A673 (cell line): ENCODE results near the gene URB1. TPM values are rescaled to one million over a fixed set of nuclear protein-coding genes. Genes with fewer than 3 reads are reported as not detected.

Experiments used
- BruUV-seq: library from RNA; stranded (reverse); fragments of 400-500 nt; replicated peaks from 2 replicates; lab custom pipeline; 2021; lab: Mats Ljungman, UMichigan
- CTCF ChIA-PET: fragments of 300-600 bp; sonication (Branson Sonifier 250); formaldehyde crosslinking; loops from one replicate; lab custom pipeline; 2022; ENCODE audit warnings: antibody characterized with exemption; lab: Charles Lee
- POLR2A ChIA-PET: fragments of 300-600 bp; sonication (Branson Sonifier 250); formaldehyde crosslinking; loops from one replicate; lab custom pipeline; 2022; ENCODE audit warnings: antibody characterized with exemption; ENCODE audit not compliant: low non-redundant PET; lab: Charles Lee
- DNase-seq: peaks from one replicate; pipeline ENCODE4 v3.0.0-alpha.2; 2015; ENCODE audit warnings: low spot score
- H3K27ac ChIP-seq: fragments of 200-600 bp; sonication (generic); 2 replicates; pipeline ENCODE4 v1.5.1; 2016; ENCODE audit warnings: mixed run types, low read depth, mild to moderate bottlenecking, mixed read lengths, antibody characterized with exemption, low read length; ENCODE audit not compliant: poor library complexity, severe bottlenecking
- H3K27me3 ChIP-seq: fragments of 200-600 bp; sonication (generic); replicated peaks from 2 replicates; pipeline ENCODE4 v1.6.1; 2017; ENCODE audit warnings: mixed run types, low read depth, mild to moderate bottlenecking, mixed read lengths, antibody characterized with exemption, low read length; ENCODE audit not compliant: insufficient read depth, poor library complexity
- H3K36me3 ChIP-seq: fragments of 200-600 bp; sonication (generic); 2 replicates; pipeline ENCODE4 v1.6.1; 2016; ENCODE audit warnings: mixed run types, mild to moderate bottlenecking, mixed read lengths, antibody characterized with exemption, low read length; ENCODE audit not compliant: insufficient read depth, poor library complexity, severe bottlenecking
- H3K4me1 ChIP-seq: fragments of 200-600 bp; sonication (generic); 2 replicates; pipeline ENCODE4 v1.6.1; 2017; ENCODE audit warnings: mixed run types, mild to moderate bottlenecking, mixed read lengths, antibody characterized with exemption, low read length; ENCODE audit not compliant: insufficient read depth, poor library complexity, severe bottlenecking
- H3K4me3 ChIP-seq: fragments of 200-600 bp; sonication (generic); 2 replicates; pipeline ENCODE4 v1.5.1; 2016; ENCODE audit warnings: low read depth, mixed run types, mild to moderate bottlenecking, mixed read lengths, low read length; ENCODE audit not compliant: poor library complexity, severe bottlenecking
- H3K9me3 ChIP-seq: fragments of 200-600 bp; sonication (generic); 2 replicates; pipeline ENCODE4 v1.6.1; 2016; ENCODE audit warnings: mixed run types, low read depth, mild to moderate bottlenecking, mixed read lengths, antibody characterized with exemption, low read length; ENCODE audit not compliant: poor library complexity, severe bottlenecking
- EZH2 ChIP-seq: fragments of 200-600 bp; sonication (generic); IDR thresholded peaks from 2 replicates; pipeline ENCODE4 v1.6.1; 2017; ENCODE audit warnings: borderline replicate concordance, low read depth, mild to moderate bottlenecking, mixed read lengths, antibody characterized with exemption, low read length; ENCODE audit not compliant: poor library complexity, severe bottlenecking
- intact Hi-C: fragments of 100-400 bp; cut with micrococcal nuclease; formaldehyde crosslinking; loops from one replicate; pipeline ENCODE4 v1.10.0; 2022; ENCODE audit not compliant: unreplicated experiment
- total RNA-seq: library from RNA; stranded (reverse); gene quantifications from 2 replicates; pipeline ENCODE4 v1.2.3, GENCODE V29; 2021
- TF ChIP-seq, protein P1 (sequence below): fragments of 300-800, 200-600 bp; sonication (generic); conservative IDR thresholded peaks from 2 replicates; pipeline ENCODE4 v1.5.1; 2017; ENCODE audit warnings: low read depth, mild to moderate bottlenecking, antibody characterized with exemption, low read length, moderate library complexity, mixed read lengths

The URB1 gene
- total RNA-seq, 1 experiment from 2014 or later, result 30.5 TPM

DNA sequence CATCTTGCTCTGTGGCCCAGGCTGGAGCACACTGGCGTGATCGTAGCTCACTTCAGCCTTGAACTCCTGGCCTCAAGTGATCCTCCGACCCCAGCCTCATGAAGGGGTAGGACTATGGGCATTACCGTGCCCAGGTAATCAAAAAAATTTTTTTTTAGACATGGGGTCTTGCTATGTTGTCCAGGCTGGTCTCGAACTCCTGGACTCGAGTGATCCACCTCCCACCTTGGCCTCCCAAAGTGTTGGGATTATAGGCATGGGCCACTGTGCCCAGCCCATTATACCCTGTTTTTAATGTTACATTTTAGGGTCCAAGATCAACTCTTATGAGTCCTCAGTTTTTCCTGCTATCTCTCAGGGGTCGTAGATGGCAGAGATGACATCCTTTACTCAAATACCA is 87.8 kb downstream of the URB1 start:
- TF ChIP-seq EZH2, result no peak
- TF ChIP-seq, protein P1, sequence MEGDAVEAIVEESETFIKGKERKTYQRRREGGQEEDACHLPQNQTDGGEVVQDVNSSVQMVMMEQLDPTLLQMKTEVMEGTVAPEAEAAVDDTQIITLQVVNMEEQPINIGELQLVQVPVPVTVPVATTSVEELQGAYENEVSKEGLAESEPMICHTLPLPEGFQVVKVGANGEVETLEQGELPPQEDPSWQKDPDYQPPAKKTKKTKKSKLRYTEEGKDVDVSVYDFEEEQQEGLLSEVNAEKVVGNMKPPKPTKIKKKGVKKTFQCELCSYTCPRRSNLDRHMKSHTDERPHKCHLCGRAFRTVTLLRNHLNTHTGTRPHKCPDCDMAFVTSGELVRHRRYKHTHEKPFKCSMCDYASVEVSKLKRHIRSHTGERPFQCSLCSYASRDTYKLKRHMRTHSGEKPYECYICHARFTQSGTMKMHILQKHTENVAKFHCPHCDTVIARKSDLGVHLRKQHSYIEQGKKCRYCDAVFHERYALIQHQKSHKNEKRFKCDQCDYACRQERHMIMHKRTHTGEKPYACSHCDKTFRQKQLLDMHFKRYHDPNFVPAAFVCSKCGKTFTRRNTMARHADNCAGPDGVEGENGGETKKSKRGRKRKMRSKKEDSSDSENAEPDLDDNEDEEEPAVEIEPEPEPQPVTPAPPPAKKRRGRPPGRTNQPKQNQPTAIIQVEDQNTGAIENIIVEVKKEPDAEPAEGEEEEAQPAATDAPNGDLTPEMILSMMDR, result no peak
- H3K9me3 ChIP-seq, result no peaks in the 10 kb centered on the region
- no peaks in the 10 kb centered on the region for H3K27me3 ChIP-seq
- POLR2A ChIA-PET, result no interaction called here
- H3K36me3 ChIP-seq, result peaks cover 2% of the 10 kb centered on the region
- DNase-seq, result no peak
- H3K27ac ChIP-seq, result no peak overlapping the region
- no peaks in the 10 kb centered on the region for H3K4me1 ChIP-seq
- intact Hi-C loops, result no loop called here
- BruUV-seq, result no TSS peak
- CTCF ChIA-PET, result no interaction called here
- no peak overlapping the region for H3K4me3 ChIP-seq

DNA sequence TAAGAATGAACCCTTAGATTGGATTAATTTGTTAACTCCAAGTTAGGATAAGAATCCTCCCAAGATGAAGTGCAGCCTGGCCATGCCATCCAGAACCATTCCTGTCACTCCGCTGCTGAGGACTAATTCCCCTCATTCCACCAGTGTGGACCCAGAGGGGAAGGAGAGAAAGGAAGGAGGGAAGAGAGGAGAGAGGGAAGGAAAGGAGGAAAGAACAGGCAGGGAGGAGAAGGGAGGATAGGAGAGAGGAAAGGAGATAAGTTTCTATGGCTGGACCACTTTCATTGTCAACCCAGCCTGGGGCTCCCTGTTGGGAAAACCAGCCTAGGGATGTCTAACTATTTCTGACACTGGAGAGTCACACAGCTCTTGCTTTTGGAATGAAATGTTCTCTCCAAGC is 89.4 kb downstream of the URB1 start:
- intact Hi-C loops, result no loop called here
- H3K27me3 ChIP-seq, result no peaks in the 10 kb centered on the region
- ChIA-PET CTCF (no interaction called here), POLR2A (no interaction called here)
- H3K9me3 ChIP-seq, result no peaks in the 10 kb centered on the region
- BruUV-seq, result no TSS peak
- no peaks in the 10 kb centered on the region for H3K4me1 ChIP-seq
- no peak for TF ChIP-seq EZH2
- no peak overlapping the region for H3K27ac ChIP-seq
- no peak for DNase-seq
- peaks cover 2% of the 10 kb centered on the region for H3K36me3 ChIP-seq
- no peak overlapping the region for H3K4me3 ChIP-seq

DNA sequence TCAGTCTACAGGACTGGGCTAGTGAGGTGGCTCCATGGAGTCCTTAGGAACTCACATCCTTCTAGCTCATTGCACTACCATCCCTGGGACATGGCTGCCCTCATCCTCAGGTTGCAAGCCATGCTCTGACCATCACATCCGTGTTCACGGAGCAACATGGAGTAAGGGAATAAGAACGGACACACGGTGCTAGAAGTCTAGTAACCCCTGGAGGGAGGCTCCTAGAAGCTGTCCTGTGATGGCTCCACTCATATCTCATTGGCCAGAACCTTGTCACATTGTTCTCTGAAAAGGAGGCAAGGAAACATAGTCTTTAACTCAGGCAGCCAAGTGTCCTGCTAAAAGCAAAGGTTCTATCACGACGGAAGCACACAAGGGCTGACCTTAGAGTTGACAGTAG is 90.3 kb downstream of the URB1 start:
- Histone ChIP-seq H3K9me3 (no peaks in the 10 kb centered on the region), H3K27me3 (no peaks in the 10 kb centered on the region), H3K27ac (no peak overlapping the region), H3K4me3 (no peak overlapping the region), H3K36me3 (no peaks in the 10 kb centered on the region), H3K4me1 (no peaks in the 10 kb centered on the region)
- TF ChIP-seq, protein P1, result no peak
- no peak for TF ChIP-seq EZH2
- CTCF ChIA-PET, result no interaction called here
- BruUV-seq, result no TSS peak
- DNase-seq, result no peak
- intact Hi-C loops, result no loop called here
- POLR2A ChIA-PET, result no interaction called here

DNA sequence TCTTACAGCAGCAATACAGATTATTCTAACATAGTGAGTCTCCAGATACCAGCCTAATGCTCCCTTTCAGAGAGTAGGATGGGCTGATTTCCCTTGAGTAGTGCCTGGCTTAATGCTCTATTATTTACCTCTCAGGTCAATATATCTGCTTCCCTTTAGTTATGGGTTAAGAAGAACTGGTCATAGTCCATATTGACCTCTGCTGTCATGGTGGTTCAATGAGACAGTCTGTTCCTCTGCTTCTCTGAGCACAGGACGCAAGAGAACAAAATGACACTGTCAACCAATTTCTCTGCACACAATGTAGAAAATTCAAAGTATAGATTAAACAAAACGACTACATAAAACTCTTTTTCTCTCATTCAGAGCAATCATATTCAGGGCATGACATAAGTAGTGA is 91.2 kb downstream of the URB1 start:
- BruUV-seq, result no TSS peak
- ChIA-PET CTCF (no interaction called here), POLR2A (no interaction called here)
- TF ChIP-seq, protein P1, result no peak
- TF ChIP-seq EZH2, result no peak
- H3K4me1 ChIP-seq, result no peaks in the 10 kb centered on the region
- no peaks in the 10 kb centered on the region for H3K27me3 ChIP-seq
- H3K36me3 ChIP-seq, result no peaks in the 10 kb centered on the region
- no peak overlapping the region for H3K4me3 ChIP-seq
- intact Hi-C loops, result no loop called here
- H3K9me3 ChIP-seq, result no peaks in the 10 kb centered on the region
- no peak for DNase-seq
- H3K27ac ChIP-seq, result no peak overlapping the region
